Posterior cingulate gyrus (tissue), 11 donors: ENCODE data around the gene KMO.

ENCODE experiments used
- DNase-seq, 10 donors: peaks; one replicate each; pipeline versions ENCODE4 v3.0.0 to v3.0.0-alpha.2; 2020 to 2021; ENCODE audit warnings: mixed read lengths in 3 of 10
- intact Hi-C: fragments of 100-400 bp; cut with DNase I; formaldehyde crosslinking; loops from one replicate; pipeline ENCODE4 v1.15.1; 2023

Gene KMO

GRCh38 chr1:241640149-241640866 lies 108.1 kb downstream of the KMO start, which contains the start of the genes CHML and OPN3:
Gene CHML, minus strand, starts transcription at chr1:241640369. Its CDS starts 4,603 bp downstream, at chr1:241635766.
Gene OPN3, minus strand, starts transcription at chr1:241640369. Its CDS starts 115 bp downstream, at chr1:241640254.
- intact Hi-C loops, result loop anchor here (5.0 kb wide), 1 partner anchor 207 kb away; the partner anchor contains the start of gene EXO1
- peak; percentile 90 to 99 (median 94) for DNase-seq

GRCh38 chr1:241640867-241641622 lies 108.9 kb downstream of the KMO start:
- DNase-seq, result no peak
- intact Hi-C loops, result loop anchor here (5.0 kb wide), 1 partner anchor 206 kb away; the partner anchor contains the start of gene EXO1

- no peak for DNase-seq
- intact Hi-C loops, result loop anchor here (5.0 kb wide), 1 partner anchor 205 kb away; the partner anchor contains the start of gene EXO1
Observed at GRCh38 chr1:241641773-241642592, 109.8 kb downstream of the KMO start.

- no peak for DNase-seq
- intact Hi-C loops, result loop anchor here (5.0 kb wide), 1 partner anchor 205 kb away; the partner anchor contains the start of gene EXO1
Observed at GRCh38 chr1:241642593-241642944, 110.4 kb downstream of the KMO start.

- intact Hi-C loops, result loop anchor here (5.0 kb wide), 1 partner anchor 203 kb away; the partner anchor contains the start of gene EXO1
- DNase-seq, result no peak
Observed at GRCh38 chr1:241644259-241644658, 112.1 kb downstream of the KMO start.

GRCh38 chr1:241645199-241645598 lies 113.0 kb downstream of the KMO start:
- intact Hi-C loops, result no loop called here
- no peak for DNase-seq
